GM06990 (cell line): ENCODE data around the gene CSN1S1.
"Not testable (repeated sequence)": the region's sequence is repeated elsewhere in the genome, so short reads cannot be mapped to it uniquely, and the experiment has no call there.

ENCODE experiments used
- DNase-seq: peaks from one replicate; pipeline ENCODE4 v3.0.0-alpha.2; 2011; ENCODE audit not compliant: insufficient read length; ENCODE audit errors: extremely low read depth
- H3K27me3 ChIP-seq: replicated peaks from 2 replicates; pipeline ENCODE4 v1.6.0; 2011; ENCODE audit warnings: low read length; ENCODE audit not compliant: control insufficient read depth, insufficient read depth
- H3K36me3 ChIP-seq: 2 replicates; pipeline ENCODE4 v1.5.1; 2011; ENCODE audit warnings: low read length; ENCODE audit not compliant: control insufficient read depth, insufficient read depth
- H3K4me3 ChIP-seq: replicated peaks from 2 replicates; pipeline ENCODE4 v1.5.1; 2011; ENCODE audit warnings: low read depth, mild to moderate bottlenecking, control low read depth, low read length
- TF ChIP-seq, protein P1 (sequence below): IDR thresholded peaks from 2 replicates; pipeline ENCODE4 v1.5.1; 2011; ENCODE audit warnings: low read length, control low read depth, mild to moderate bottlenecking, inconsistent platforms; ENCODE audit not compliant: insufficient read depth, poor library complexity, severe bottlenecking

CSN1S1 gene

DNA sequence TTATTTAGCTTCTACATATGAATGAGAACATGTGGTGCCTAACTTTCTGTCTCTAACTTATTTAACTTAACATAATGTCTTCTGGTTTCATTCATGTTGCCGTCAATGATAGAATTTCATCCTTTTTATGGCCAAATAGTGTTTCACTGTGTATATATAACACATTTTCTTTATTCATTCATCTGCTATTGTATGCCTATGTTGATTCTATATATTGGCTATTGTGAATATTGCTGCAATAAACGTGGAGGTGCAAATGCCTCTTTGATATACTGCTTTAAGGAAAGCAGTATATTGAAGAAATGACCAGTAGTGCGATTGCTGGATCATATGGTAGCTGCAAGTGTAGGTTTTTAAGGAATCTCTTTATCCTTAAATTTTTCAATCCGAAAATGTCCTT, 10.0 kb upstream of the CSN1S1 start:
- Histone ChIP-seq H3K27me3 (no peaks in the 10 kb centered on the region), H3K4me3 (no peak overlapping the region), H3K36me3 (no peaks in the 10 kb centered on the region)
- DNase-seq: no peak
- TF ChIP-seq, protein P1, sequence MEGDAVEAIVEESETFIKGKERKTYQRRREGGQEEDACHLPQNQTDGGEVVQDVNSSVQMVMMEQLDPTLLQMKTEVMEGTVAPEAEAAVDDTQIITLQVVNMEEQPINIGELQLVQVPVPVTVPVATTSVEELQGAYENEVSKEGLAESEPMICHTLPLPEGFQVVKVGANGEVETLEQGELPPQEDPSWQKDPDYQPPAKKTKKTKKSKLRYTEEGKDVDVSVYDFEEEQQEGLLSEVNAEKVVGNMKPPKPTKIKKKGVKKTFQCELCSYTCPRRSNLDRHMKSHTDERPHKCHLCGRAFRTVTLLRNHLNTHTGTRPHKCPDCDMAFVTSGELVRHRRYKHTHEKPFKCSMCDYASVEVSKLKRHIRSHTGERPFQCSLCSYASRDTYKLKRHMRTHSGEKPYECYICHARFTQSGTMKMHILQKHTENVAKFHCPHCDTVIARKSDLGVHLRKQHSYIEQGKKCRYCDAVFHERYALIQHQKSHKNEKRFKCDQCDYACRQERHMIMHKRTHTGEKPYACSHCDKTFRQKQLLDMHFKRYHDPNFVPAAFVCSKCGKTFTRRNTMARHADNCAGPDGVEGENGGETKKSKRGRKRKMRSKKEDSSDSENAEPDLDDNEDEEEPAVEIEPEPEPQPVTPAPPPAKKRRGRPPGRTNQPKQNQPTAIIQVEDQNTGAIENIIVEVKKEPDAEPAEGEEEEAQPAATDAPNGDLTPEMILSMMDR: no peak

- H3K36me3 ChIP-seq, H3K4me3 ChIP-seq, DNase-seq, H3K27me3 ChIP-seq: not testable (repeated sequence)
Observed at GRCh38 chr4:69923782-69924410, 7.0 kb upstream of the CSN1S1 start.

DNA sequence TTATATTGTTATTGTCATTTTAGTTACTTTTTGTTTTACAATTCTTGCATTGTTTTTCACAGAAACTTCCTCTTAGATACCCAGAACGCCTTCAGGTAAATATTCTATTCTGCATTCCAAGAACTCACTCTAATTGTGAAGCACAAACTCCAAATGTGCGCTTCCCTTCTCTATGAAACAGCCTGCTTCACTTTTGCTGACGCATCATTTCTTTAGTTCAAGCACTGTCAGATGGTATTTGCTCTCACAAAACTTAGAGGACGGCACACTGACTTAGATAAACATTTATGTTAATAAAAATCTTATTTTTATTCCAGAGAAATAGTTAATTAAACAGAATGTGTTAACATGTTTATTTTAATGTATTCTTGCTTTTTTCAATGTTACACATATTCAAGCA, 3.3 kb downstream of the CSN1S1 start:
- Histone ChIP-seq H3K27me3 (no peaks in the 10 kb centered on the region), H3K36me3 (no peaks in the 10 kb centered on the region), H3K4me3 (no peak overlapping the region)
- no peak for DNase-seq
- TF ChIP-seq, protein P1: no peak

DNA sequence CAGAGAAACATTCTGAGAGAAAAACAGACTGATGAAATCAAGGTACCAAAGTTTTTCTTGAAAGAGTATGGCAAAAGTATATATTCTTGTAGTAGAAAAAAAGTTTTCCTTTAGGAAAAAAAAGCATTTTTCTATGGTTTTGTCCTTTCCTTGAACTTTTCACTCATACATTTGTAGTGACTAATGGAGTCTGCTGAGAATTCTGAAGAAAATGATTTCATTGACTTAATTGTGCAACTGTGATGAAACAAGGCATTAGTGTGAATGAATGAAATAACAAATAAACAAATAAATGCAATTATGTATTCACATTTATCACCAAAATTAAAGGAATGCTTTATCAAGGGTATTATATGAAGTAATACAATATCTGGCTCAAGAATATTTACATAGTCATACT, 5.7 kb downstream of the CSN1S1 start:
- Histone ChIP-seq H3K36me3 (no peaks in the 10 kb centered on the region), H3K27me3 (no peaks in the 10 kb centered on the region), H3K4me3 (no peak overlapping the region)
- TF ChIP-seq, protein P1: no peak
- no peak for DNase-seq

DNA sequence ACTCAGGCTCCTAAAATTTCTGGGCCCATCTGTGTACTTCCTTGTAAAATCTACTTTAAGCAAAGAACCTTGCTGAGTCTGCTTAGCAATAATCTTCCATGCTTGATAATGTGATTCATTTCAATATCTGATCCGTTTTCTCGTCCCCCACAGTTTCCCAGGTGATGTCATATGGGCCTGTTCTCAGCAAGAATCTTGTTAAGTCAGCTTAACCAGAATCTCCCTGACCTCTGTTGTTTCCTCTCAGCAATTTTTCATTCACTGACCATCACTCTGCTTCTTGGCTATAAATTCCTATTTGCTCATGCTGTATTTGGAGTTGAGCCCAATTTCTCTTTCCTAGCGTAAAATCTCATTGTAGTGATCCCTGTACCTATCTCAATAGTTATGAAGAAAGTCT, 20.7 kb downstream of the CSN1S1 start:
- no peak for DNase-seq
- TF ChIP-seq, protein P1: no peak
- no peaks in the 10 kb centered on the region for H3K27me3 ChIP-seq

DNA sequence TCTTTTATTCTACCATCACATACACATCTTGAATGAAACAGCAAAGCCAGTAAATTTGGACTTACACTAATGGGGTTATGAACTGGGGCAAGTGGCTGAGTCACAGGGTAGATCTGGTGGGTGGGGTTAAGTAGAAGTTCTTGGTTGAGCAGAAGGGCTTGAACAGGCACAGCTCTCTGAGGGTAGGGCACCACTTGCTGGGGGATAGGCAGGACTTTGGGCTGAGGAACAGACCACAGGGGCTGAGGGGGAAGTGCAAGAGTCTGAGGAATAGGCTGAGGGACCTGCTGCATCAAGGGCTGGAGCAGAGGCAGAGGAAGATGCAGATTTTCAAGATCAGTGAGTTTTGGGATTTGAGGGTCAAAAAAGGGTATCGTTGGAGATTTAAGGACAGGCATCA, 26.3 kb downstream of the CSN1S1 start:
- TF ChIP-seq, protein P1: no peak
- Histone ChIP-seq H3K27me3 (no peaks in the 10 kb centered on the region), H3K36me3 (no peaks in the 10 kb centered on the region), H3K4me3 (no peak overlapping the region)
- DNase-seq: no peak

More for the DNA sequence above, 20.7 kb downstream of the CSN1S1 start:
- H3K36me3 ChIP-seq: no peaks in the 10 kb centered on the region
- H3K4me3 ChIP-seq: no peak overlapping the region
